ENCODE data around the gene METTL1.

Gene METTL1

DNA sequence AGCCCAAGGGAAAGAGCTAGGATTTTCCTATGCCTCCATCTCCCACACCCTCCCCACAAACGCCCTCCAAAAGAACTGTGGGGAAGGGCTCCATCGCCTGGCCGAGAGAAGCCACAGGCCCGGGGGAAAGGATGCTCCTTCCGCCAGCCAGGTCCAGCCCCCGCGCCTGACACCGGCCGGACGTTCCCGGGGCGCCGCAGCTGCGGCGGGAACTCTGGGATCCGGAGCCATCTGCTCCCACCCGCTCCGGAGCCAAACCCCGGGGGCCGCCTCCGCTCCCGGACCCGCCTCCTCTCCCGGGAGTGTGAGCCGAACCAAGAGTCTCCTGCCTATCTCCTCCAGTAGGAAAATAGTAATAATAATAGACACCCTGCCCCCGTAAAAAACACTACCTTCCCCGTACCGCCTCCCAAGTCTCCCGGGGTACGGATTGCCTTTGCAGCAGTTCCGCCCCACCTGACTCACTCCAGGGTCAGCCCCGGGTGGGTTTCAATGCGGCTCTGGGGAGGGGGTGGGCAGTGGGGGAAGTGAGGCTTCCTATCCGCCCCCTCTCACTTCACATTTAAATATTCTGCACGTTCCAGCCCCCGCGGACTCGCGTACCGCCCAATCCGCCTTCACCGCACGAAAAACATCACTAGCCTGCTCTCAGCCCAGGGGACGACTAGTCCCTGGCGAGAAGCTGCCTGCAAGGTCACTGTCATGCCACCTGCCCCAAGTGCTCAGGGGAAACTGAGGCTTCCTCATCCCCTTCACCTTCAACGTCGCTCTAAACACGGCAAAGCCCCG lies 35.8 kb downstream of the METTL1 start:
- DNase-seq: no peak

DNA sequence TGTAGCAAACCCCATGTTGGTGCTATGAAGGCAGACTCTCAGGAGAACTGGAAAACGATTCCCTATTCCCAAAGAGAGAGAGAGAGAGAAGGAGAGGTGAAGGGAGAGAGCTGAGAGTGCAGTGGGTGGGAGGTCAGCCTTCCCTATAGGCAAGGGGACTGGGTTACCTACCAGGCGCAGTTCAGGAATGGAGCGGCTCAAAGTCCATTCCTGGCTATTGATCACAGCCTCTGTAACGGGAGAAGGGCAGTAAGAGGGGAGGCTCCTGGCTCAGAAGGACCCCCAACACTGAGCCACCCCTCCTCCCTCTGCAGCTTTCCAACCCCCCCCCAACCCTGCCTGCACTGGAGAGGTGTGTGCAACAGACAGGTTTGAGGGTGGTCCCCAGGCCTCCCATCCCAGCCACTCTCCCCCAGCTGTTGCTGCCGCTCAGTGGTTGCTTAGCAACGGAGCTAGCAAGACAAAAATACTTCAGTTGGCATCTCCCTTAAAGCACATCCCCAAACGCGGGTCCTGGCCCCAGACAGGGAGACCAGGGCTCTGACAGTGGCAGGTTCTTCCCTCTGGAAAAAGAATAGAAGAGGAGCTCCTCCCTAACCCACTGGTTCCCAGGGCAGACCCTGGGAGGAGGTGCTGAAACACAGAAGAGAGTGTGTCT lies 36.6 kb downstream of the METTL1 start:
- no peak for DNase-seq

DNA sequence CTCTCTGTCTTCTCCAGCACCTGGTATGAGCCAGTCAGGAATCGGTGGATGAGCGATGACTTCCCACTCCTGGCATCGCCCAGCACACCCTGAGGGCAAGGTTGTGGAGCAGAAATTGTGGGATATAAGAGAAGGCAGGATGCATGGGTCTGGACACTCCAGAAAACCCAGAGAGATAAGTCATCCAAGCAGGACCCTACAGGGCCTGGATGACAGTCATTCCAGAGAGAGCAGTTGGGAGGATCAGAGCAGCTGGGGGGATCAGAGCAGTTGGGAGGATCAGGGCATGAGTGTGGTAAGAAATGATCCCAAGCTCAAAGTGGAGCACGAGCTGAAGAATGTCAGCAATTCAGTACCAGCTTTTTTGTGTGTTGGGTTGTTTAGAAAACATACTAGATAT lies 37.3 kb downstream of the METTL1 start:
- DNase-seq: no peak

DNA sequence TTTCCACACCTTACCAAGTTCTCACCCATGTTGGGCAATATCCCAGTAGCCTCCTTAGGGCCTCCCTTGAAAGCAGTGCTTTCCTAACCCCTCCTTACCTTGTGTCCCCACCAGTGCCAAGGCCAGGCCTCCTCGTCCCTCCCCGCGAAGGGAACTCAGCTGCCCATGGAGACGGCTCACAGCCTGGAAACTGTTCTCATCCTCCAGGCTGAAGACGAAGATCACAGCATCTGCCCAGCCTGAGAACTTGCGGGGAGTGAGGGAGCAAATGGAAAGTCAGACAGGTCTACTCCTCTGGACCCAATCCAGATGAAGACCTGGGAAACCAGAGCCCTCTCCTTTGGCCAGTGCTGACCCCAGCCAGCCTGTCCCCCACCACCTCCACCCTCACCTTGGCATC lies 38.0 kb downstream of the METTL1 start:
- no peak for DNase-seq

DNA sequence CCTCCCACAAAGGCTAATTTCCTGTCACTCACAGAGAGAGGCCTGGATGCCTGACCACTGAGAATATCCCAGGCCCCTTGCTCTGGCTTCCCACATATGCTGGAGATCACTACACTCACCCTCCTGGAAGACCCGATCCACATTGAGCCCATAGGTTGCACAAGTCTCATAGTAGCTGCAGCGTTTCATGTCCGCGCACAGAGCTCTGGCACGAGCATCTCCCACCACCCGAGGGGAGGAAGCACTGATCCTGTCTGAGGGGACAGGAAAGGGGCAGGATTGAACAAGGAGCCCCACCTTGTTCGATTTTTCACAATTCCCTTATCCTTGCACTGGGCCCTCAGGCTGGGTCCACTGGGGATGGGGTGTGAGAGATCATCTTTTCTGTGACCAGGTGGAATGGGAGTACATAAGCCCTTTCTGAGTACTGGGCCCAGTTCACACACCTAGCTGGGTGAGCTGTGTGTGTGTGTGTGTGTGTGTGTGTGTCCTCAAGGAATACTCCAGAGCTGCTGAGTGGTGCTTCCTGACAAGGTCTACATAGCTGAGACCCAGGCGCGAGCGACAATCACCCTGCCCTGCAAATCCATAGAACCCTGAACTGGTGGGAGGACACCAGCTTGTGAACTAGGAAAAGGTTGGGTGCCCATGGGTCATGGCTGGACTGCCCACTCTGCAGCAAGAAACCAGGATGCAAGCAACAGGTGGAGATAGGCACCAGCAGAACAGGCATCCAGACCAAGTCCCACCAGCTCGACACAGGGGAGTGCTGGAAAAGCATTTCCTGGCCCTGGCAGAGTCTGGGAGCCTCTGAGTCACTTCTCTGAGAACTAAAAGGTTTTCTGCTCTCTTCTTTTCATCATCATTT lies 38.9 kb downstream of the METTL1 start:
- DNase-seq: no peak

DNA sequence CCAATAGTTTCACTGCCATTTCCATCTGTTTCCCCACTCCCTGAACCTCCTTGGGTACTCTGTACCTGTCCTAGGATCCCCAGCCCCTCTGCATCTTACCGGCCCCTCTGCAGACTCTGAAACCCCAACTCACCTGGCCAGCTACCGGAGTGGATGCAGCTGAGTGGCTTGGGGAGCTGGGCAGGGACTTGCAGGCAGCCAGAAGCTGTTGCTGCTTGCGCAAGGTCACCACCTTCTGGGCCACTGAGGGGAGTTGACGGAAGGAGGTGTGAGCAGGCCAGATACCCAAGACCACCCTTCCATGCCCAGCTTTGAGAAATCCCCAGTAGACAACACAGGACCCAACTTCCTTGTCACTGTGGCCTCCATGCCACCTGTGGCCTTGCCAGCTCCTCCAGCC lies 39.6 kb downstream of the METTL1 start:
- DNase-seq: no peak

DNA sequence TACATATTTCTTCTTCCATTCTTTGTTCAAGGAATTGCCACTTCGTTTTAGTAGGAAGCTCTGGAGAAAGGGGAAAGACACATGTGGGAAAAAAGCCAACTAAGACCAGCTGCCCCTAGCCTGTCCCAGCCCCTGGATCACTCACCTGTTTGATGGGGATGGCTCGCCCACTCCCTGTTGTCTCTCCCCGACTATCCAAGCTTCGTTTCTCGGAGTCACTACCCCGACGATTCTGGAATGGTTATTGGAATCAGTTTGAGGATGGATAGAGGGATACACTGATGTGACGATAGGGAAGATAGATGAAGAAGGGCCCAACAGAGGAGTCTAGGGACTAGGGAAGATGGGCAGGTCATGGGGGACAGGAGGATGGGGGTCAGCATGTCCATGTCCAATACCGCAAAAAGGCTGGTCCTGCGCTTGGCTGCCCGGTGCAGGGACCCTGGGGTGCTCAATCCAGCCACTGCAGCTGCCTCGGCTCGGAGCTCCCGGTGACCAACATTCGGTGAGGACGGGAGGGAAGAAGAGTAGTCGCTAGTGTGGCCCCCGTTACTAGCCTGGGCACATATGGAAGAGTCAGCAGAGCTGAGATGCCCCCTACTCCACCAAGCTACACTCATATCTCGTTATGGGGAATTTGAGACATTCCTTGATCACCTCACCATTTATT lies 40.4 kb downstream of the METTL1 start:
- no peak for DNase-seq

DNA sequence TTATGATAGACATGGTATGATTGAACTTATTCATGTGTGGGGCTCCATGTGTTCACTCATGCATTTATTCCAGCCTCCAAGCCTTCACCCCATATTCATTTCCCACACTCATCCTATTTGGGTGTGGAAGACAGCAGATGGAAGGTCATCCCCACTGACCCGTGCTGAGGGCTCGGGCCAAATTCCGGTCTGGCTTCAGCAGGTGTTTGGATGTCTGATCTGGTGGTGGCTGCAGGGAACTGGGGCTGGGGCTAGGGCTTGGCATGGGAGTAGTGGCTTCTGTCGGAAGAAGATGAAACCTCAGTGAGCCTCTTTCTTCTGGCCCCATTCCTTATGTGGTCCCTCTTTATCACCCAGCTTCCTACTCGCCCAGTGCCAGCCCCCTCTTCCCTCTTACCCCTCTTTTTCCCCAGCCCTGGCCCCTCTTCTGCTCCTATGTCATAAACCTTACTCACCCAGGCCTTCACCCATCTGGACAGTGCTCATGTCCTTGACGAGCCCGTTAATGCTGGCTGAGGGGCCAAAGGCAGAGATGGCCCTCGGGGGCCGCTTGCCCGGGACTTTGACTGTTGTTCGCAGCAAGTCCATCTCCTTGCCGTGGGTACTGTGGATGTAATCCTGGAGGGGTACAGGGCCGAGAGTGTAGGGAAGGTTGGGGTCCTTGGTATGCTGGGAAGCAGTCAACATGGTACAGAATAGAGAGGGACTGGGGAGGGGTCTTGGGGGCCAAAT lies 41.4 kb downstream of the METTL1 start:
- no peak for DNase-seq

DNA sequence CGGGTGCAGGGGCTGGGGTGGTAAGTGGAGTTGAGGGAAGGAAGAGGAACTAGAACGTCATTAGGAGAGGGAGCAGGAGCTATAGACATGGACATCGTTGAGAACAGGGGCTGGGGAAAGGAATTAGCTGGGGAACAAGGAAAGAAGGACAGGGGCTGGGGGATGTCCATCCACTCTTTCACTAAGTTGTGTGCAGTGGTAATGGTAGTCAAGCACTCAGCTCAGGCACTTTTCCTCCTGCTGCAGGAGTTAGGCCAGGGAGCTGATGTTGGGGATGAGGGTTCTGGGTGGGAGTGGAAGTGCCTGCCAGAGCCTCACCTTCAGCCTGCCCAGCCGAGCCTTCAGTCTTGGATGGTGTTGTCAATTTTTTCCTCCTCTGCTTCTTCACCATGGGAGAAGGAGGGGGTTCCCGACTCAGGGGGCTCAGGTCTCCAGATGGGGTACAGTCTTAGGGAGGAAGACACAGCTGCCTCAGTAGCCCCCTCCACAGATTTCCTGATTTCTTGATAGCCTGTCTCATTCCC lies 42.5 kb downstream of the METTL1 start:
- DNase-seq: no peak

DNA sequence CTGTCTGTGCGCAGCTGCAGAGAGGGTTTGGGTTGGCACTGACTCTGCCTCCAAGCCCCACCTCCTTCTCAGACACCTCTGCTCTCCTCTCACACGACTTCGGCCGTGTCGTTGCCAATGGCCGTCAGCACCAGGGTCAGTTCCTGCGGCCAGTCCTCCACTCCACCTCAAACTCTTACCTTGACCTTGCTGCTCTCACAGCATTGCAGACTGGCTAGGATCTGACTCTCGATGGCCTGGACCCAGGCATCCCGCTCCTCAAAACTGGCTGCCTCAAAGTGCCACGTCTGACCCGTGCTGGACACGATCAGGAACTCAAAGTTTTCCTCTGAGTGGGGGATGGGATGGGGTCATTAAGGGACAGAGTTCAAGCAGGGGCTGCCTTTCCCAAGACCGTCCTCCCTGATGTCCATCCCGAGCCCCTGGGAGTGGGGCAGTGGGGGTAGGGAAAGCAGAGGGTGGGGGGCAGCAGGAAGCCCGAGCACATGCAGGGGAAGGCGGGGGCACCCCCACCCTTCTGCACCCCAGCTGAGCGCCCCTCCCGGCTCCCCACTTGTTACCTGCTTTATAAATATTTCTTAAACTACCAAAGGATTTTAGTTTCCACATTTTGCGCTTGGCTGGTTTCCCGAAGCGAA lies 44.0 kb downstream of the METTL1 start:
- DNase-seq: no peak

DNA sequence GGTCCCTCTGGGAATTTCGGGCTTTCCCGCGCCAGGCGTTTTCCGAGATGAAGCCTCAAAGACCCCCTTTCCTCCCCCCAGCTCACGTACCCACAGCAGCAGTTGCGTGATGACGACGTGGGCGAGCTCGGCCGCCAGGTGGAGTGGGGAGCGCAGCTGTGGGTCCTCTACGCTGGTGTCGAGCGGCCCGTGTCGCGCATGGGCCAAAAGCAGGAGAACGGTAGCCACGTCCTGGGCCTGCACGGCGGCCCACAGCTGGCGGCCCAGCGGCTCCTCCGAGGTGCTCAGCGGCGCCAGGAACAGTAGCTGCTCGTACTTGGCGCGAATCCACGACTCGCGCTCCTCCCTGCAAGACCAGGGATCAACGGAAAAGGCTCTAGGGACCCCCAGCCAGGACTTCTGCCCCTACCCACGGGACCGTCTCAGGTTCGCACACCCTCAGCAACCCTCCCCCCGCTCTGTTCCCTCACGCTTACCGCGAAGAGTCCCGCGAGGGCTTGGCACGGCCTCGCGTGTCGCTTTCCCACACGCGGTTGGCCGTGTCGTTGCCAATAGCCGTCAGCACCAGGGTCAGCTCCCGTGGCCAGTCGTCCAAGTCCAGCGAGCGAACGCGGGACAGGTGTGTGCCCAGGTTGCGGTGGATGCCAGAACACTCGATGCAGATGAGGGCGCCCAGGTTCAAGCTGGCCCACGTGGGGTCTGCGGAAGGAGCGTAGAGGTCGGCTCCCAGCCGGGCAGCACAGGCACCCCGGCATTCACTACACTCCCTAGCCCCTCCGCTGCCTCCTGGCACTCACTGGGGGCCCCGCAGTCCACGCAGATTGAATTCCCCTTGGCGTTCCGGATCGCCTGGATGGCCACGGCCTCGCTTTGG lies 44.8 kb downstream of the METTL1 start:
- DNase-seq: no peak

DNA sequence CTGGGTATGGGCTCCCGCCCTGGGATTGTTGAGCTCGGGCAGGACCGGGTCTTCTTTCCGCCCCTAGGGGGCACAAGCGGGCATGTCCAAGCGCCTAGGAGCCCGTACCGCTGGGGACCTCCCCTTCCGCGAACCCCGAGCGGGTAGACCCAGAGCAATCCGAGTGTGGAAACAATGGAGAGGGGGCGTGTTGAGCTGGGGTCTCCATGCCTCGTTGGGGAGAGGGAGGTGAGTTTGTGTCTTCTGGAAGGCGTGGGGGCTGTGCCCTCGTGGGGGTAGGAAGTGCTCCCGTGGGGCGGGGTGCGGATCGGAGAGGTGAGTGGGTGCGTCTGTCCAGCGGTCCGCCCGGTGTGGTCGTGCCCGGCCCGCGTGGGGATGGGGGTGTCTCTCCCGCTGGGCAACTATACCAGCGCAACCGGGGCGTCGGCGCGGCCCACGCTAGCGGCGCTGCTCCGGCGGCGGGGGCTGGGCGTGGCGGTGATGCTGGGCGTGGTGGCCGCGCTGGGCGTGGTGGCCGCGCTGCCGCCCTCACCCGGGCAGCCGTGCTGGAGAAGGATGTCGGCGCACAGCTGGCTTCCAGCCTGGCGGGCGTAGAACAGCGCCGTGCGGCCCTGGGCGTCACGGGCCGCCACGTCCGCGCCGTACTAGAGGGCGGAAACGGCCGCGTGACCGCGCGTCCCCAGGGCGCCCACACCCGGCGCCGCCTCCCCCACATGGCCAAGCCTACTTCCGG lies 45.6 kb downstream of the METTL1 start:
- DNase-seq: peak in 1 of 2 donors; percentile 36

DNA sequence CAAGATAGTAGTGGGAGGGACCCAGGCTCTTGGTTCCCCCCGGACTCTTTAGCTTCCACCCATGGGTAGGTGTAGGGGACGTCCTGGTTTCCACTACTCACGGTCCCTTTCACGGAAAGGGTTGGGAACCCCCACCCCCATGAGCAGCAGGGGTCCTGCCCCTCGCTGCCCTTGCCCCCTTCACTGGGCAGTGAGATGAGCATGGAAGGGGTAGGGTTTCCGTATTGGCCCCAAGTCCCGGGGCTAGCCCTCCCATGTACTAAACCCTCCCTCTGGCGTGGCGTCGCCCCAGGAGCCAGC lies 46.1 kb downstream of the METTL1 start:
- DNase-seq: no peak

DNA sequence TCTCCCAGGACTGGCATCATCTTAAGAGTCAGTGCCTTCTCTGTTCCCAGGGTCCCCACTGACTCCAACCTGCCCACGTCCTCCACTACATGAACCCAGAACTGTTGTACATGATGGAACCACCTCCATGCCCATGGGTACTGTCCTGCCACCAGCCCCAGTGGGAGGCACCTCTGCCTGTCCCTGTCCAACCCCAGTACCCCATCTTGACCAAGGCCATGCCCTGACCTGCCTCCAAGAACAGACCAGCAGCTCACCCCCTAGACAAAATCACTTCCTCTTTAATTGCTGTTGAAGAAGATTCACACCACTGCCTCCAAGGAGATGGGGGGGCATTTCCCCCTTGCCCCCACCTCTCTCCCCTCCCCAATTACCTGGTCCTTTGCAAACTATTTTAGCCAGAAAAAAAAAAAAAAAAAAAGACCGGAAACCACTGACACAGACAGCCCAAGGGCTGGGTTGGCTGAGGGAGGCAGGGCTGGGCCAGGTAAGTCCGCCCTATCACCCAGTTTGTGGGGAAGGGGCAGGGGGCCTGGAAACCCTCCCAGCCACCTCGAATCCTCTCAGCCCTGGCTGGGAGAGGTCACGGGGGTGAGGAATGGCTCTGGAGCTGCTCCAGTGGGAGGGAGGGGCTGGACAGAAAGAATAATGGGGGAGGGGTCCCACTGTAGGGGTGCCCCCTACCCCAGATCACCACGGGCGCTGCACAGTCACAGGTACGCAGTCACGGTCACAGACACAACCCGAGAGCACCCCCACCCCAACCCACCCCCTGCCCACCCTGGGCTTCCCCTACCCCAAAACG lies 46.8 kb downstream of the METTL1 start:
- DNase-seq: no peak

DNA sequence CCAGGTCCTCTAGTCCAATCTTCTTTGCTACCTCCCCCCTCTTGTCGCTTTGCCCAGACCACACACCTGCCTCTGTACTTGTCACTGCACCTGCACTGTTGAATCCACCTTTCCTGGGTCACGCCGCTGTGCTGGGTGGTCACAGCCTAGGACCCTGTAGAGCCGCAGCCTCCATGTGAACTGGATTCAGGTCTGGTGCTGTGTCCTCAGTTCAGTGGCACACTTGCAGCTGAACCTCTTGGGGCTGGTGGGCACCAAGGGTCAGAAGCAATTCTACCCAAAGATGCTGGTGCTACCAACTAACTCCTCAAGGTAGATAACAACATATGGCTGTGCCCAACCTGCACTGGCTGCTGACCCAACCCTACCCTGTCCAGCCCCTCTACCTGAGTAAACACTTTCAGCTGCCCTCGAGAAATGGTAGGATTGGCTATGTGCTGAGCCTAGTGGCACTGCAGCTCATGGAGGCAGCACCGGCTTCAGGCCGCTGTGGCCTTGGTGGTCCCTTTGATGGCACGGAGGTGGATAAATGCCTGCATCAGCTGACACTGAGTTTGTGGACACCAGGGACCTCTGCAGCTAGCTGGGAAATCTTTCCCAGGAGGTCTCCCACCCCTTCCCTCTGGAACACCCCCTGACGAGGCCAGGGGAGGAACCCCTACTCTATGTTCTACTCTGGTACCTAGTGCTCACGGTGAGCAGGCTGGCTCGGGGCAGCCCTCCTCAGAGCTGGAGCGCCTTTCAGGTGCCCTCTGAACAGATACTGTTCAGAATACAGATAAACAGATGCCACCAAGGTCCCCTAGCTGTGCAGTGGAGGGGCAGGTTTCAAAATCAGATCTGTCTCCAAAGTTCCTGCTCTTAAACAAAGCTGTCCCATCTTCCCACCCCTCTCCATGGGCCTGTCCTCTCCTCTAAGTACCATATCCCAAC lies 47.6 kb downstream of the METTL1 start:
- DNase-seq: no peak

DNA sequence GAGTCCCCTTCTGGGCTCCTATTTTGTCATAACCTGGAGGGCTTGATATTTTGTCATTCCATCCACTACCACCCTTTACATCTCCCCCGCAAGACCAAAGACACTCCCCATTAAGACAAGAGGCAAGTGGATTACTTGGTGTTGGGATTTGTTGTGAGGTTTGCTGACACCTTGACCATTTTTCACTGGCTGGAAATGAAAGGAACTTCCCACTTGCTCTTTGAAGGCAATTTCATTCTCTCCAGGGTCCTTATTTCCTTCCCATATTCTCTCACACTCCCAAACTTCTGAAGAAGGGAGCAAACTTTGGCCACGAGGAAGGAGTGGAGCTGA lies 48.3 kb downstream of the METTL1 start:
- no peak for DNase-seq

DNA sequence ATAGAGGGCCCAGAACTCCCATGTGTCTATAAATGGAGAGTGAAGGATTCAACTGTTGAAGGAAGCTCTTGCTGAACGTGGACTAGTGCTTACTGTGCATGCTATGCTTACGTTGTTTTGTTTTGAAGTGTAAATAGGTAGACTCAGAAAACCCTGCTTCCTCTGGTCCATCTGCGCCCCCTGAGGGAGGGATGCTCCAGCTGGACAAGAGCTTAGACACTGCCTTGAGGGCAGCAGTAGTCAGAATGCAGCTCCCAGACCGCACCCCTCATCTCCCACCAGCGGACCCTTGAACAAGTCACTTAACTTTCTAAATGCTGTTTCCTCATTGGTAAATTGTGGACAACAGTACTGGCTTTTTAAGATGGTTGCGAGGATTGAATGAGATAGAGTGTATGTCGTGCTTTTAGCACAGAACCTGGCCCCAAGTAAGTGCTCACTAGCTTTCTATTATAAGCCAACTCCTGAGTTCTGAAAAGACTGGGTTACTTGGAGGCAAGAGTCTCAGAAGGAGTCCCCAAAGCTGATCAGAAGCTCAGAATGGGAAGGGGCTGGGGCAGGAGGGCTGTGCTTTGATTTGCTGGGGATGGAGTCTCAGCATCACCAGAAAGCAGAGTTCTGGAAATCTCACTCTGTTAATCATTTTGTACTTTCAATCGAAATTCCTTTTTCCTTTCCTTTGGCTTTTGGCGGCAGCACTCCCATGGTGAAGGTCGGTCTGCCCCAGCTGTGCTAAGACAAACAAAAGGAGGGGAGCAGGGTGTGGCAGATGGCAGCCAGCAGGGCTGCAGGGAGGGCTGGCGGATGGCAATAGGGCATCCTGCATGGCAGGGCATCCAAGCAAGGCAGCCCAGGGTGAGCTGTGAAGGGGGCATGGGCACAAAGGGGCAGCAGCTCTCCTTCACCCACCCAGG lies 48.9 kb downstream of the METTL1 start:
- DNase-seq: no peak
